Esophagus squamous epithelium (tissue), 5 donors: ENCODE data around the gene ADGRV1. TPM values are rescaled to one million over a fixed set of nuclear protein-coding genes. Genes with fewer than 3 reads are reported as not detected.
"Not testable (repeated sequence)": the region's sequence is repeated elsewhere in the genome, so short reads cannot be mapped to it uniquely, and the experiment has no call there.

Experiments
- DNase-seq: peaks from one replicate; lab custom pipeline; 2025; lab: John Stamatoyannopoulos, UW
- H3K27ac ChIP-seq, 4 donors: fragments of 200-600 bp; sonication (generic); one replicate each; pipeline ENCODE4 v1.5.1; 2016 to 2019; ENCODE audit warnings: mild to moderate bottlenecking in 1 of 4
- H3K27me3 ChIP-seq, 4 donors: fragments of 200-600 bp; sonication (generic); 1 replicate in 3 of 4; 2 replicates in 1 of 4; pipeline versions ENCODE4 v1.5.1 to v1.6.0; 2017 to 2021; ENCODE audit warnings: antibody characterized with exemption in 1 of 4
- H3K36me3 ChIP-seq, 3 donors: fragments of 200-600 bp; sonication (generic); one replicate each; pipeline ENCODE4 v1.5.1; 2016 to 2019
- H3K4me1 ChIP-seq, 3 donors: fragments of 200-600 bp; sonication (generic); one replicate each; pipeline ENCODE4 v1.5.1; 2017 to 2019
- H3K4me3 ChIP-seq, 4 donors: fragments of 200-600 bp; sonication (generic); 1 replicate in 3 of 4; 2 replicates in 1 of 4; pipeline ENCODE4 v1.5.1; 2016 to 2019; ENCODE audit warnings: mild to moderate bottlenecking in 2 of 4, moderate library complexity in 1 of 4
- H3K9me3 ChIP-seq, 3 donors: fragments of 200-600 bp; sonication (generic); one replicate each; pipeline ENCODE4 v1.5.1; 2016 to 2019
- POLR2A ChIP-seq, 4 donors: fragments of 450-650 bp; IDR thresholded peaks; one replicate each; pipeline ENCODE4 v1.6.1; 2017; ENCODE audit warnings: antibody characterized with exemption in 4 of 4, mild to moderate bottlenecking in 4 of 4, moderate library complexity in 3 of 4
- WGBS, 2 donors: methylation state at CpG; one replicate each; pipeline ENCODE4 v1.1.5; 2018; 5-methylcytosine and 5-hydroxymethylcytosine counted together
- intact Hi-C: fragments of 100-400 bp; cut with DNase I; formaldehyde crosslinking; loops from one replicate; pipeline ENCODE4 v1.15.0; 2022
- total RNA-seq, 4 donors: library from RNA; depleted of rRNA; stranded (reverse); fragments of >200 nt; gene quantifications; one replicate each; pipeline ENCODE4 v1.1.0, GENCODE V29; 2016
- TF ChIP-seq, protein P1 (sequence below), 6 experiments: fragments of 450-650 bp in 4 of 6; fragments of 200-600 bp in 2 of 6; sonication (generic) in 2 of 6; IDR thresholded peaks; one replicate each; pipeline ENCODE4 v1.5.1; 2016 to 2019; ENCODE audit warnings: antibody characterized with exemption in 6 of 6, mild to moderate bottlenecking in 4 of 6, moderate library complexity in 4 of 6
- donor health status: DM: yes; HTN: yes; CAD: no.

Gene ADGRV1
- total RNA-seq, 4 donors from 2014 or later = 1.9 to 14.1 (median 4.0) TPM

DNA sequence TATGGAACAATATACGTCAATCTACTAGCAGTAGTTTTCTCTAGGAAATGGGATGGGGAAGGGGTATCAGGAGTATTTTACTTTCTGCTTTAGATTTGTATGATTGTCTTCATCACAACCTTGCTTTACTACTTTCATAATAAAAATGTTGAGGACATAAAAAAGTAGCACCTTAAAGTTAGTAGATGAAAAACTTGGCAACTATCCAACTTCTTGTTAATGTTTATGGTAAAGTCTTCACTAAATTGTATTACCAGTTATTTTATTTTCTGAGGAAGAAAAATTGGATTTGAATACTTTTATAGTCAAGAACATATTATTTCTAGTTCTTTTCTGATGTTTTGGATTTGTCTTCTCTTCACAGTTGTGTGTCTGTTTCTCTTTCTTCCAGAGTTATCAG is 452.4 kb downstream of the ADGRV1 start:
- Histone ChIP-seq H3K27me3 (no peaks in the 10 kb centered on the region), H3K36me3 (no peaks in the 10 kb centered on the region), H3K9me3 (no peaks in the 10 kb centered on the region), H3K4me1 (no peaks in the 10 kb centered on the region), H3K4me3 (no peak overlapping the region), H3K27ac (no peak overlapping the region)
- 92% methylated on average over 1 of the region's 1 CpG for WGBS, 2 donors
- intact Hi-C loops = no loop called here
- no peak for DNase-seq
- no peak for TF ChIP-seq POLR2A (IDR thresholded peaks at IDR 0.05)
- TF ChIP-seq, protein P1, sequence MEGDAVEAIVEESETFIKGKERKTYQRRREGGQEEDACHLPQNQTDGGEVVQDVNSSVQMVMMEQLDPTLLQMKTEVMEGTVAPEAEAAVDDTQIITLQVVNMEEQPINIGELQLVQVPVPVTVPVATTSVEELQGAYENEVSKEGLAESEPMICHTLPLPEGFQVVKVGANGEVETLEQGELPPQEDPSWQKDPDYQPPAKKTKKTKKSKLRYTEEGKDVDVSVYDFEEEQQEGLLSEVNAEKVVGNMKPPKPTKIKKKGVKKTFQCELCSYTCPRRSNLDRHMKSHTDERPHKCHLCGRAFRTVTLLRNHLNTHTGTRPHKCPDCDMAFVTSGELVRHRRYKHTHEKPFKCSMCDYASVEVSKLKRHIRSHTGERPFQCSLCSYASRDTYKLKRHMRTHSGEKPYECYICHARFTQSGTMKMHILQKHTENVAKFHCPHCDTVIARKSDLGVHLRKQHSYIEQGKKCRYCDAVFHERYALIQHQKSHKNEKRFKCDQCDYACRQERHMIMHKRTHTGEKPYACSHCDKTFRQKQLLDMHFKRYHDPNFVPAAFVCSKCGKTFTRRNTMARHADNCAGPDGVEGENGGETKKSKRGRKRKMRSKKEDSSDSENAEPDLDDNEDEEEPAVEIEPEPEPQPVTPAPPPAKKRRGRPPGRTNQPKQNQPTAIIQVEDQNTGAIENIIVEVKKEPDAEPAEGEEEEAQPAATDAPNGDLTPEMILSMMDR (IDR thresholded peaks at IDR 0.05) = no peak

DNA sequence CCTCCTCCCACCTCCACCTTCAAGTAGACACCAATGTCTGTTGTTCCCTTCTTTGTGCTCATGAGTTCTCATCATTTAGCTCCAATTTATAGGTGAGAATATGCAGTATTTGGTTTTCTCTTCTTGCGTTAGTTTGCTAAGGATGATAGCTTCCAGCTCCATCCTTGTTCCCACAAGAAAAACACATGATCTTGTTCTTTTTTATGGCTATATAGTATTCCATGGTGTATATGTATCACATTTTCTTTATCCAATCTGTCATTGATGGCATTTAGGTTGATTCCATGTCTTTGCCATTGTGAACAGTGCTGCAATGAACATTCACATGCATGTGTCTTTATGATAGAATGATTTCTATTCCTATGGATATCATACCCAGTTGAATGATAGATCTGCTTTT is 454.3 kb downstream of the ADGRV1 start:
- H3K27ac ChIP-seq, H3K27me3 ChIP-seq, H3K36me3 ChIP-seq, intact Hi-C loops, H3K9me3 ChIP-seq, DNase-seq, H3K4me3 ChIP-seq: not testable (repeated sequence)
- peaks cover 8 to 16% (median 12%) of the 10 kb centered on the region in 3 donors for H3K4me1 ChIP-seq
- WGBS, 2 donors = 96 to 100% methylated on average over 1 of the region's 1 CpG

DNA sequence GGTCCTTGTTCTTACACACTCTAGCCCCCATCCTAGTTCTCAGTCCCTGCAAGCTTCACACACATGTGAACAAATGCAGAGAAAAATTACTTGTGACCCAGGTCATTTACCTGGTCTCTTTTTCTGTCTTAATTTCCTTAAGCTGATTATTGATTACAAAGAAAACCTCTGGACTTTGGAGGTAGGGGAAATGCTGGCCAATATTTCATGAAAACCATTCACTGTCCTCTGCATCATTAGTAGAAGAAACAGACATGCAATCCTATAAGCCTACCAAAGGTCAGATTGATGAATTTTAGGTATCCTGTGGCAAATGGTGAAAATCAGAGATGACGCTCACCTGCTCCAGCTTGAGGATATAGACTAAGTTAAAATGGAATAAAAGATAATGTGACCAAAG is 457.7 kb downstream of the ADGRV1 start:
- Histone ChIP-seq H3K27me3 (no peaks in the 10 kb centered on the region), H3K27ac (peak overlapping the region in 3 of 4 donors; percentile 37 to 77 (median 76)), H3K36me3 (no peaks in the 10 kb centered on the region), H3K4me3 (no peak overlapping the region), H3K9me3 (no peaks in the 10 kb centered on the region), H3K4me1 (peaks cover 8 to 23% (median 18%) of the 10 kb centered on the region in 3 donors)
- TF ChIP-seq, protein P1 (IDR thresholded peaks at IDR 0.05) = no peak
- TF ChIP-seq POLR2A (IDR thresholded peaks at IDR 0.05) = no peak
- no peak for DNase-seq
- 96 to 100% methylated on average over 1 of the region's 1 CpG for WGBS, 2 donors
- intact Hi-C loops = no loop called here

DNA sequence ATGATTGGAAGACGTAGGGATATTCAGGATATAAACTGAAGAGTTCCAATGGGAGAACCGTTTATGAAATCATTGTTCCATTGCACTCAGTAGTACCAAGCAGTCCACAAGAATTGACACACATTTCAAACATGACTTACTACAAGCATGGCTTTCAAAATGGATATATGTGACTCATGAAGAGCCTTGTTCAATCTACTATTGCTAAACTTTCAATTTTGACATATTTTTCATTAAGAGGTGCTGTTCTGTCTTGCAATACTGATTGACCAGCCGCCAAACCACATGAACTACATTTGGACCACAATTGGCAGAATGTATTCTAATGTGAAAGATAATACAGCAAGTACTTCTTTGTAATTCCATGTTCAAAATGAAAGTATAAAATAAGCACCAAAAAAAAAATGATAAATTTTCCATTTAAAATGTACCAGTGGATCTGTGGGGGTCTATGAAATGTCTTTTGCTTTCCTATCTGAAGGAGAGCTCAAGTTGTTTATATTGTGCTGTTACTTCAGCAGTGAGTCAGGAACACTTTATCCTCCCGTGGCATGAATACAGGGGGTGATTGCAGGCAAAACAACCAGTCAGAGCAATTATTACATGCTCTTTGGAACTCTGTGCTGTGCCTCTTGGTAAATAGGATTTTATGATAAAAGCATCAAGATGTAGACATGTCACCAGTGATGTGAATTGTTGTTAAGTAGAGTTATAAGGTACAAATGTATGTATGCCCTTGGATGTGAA is 458.5 kb downstream of the ADGRV1 start:
- 26 to 27% methylated on average over 4 of the region's 4 CpGs for WGBS, 2 donors
- H3K4me1 ChIP-seq = peaks cover 8 to 24% (median 18%) of the 10 kb centered on the region in 3 donors
- no peaks in the 10 kb centered on the region for H3K27me3 ChIP-seq
- intact Hi-C loops = no loop called here
- H3K9me3 ChIP-seq = no peaks in the 10 kb centered on the region
- no peak for TF ChIP-seq POLR2A (IDR thresholded peaks at IDR 0.05)
- TF ChIP-seq, protein P1 (IDR thresholded peaks at IDR 0.05) = no peak
- H3K36me3 ChIP-seq = no peaks in the 10 kb centered on the region
- H3K4me3 ChIP-seq = peak overlapping the region in 1 of 4 donors; percentile 26
- H3K27ac ChIP-seq = peak overlapping the region; percentile 21 to 77 (median 56)
- no peak for DNase-seq

DNA sequence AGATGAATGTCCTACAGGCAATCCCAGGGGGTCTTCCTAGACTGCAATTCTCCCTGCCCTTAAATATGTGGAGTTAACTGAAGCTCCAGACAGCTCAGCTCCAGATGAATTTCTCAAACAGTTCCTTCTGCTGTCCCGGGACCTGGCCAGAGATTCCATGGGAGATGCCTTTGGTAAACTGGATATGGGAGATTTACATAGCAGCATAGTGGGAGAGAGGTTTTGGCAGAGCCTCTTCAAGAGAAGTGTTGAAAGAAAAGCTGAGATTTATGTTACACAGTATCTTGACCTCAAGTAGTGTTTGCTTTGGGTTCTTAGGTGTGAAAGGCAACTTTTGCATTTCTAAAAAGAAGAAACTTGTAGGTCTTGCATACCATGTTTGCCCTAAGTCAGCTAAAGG is 459.6 kb downstream of the ADGRV1 start:
- peaks cover 8 to 33% (median 18%) of the 10 kb centered on the region in 3 donors for H3K4me1 ChIP-seq
- H3K9me3 ChIP-seq = no peaks in the 10 kb centered on the region
- no peak for DNase-seq
- no peaks in the 10 kb centered on the region for H3K27me3 ChIP-seq
- no peaks in the 10 kb centered on the region for H3K36me3 ChIP-seq
- 50 to 60% methylated on average over 1 of the region's 1 CpG for WGBS, 2 donors
- no peak for TF ChIP-seq POLR2A (IDR thresholded peaks at IDR 0.05)
- TF ChIP-seq, protein P1 (IDR thresholded peaks at IDR 0.05) = no peak
- intact Hi-C loops = no loop called here
- H3K4me3 ChIP-seq = no peak overlapping the region
- H3K27ac ChIP-seq = peak overlapping the region in 3 of 4 donors; percentile 74 to 77 (median 76)
